GM12878 (cell line): Measurements from ENCODE around the gene CLCN2. TPM values are rescaled to one million over a fixed set of nuclear protein-coding genes. Genes with fewer than 3 reads are reported as not detected.
A peak's percentile ranks its signal among the peaks of the same experiment; 100 is the strongest.

Source experiments
- ATAC-seq: fragments of 200-7000 bp; cut with Tn5 transposase; 3 replicates; pipeline ENCODE4 v1.9.1; 2020; ENCODE audit warnings: mild to moderate bottlenecking, moderate library complexity
- BruUV-seq: library from RNA; stranded (reverse); fragments of 400-500 nt; replicated peaks from 2 replicates; lab custom pipeline; 2021; lab: Mats Ljungman, UMichigan
- CTCF ChIA-PET: fragments of 300-600 bp; sonication (Branson Sonifier 250); formaldehyde crosslinking; extraction: SDS; loops from one replicate; lab custom pipeline; 2021; ENCODE audit warnings: inconsistent platforms; lab: Yijun Ruan, JAX
- POLR2A ChIA-PET: fragments of 350-600 bp; formaldehyde crosslinking; extraction: SDS; loops from one replicate; lab custom pipeline; 2021; ENCODE audit warnings: inconsistent platforms; lab: Charles Lee
- RAD21 ChIA-PET: fragments of 300-600 bp; sonication (Branson Sonifier 250); formaldehyde crosslinking; loops from one replicate; lab custom pipeline; 2023; ENCODE audit warnings: antibody characterized with exemption; ENCODE audit not compliant: unreplicated experiment; lab: Charles Lee
- SMC1A ChIA-PET: fragments of 300-600 bp; sonication (Branson Sonifier 250); formaldehyde crosslinking; loops from one replicate; lab custom pipeline; 2023; ENCODE audit not compliant: unreplicated experiment, uncharacterized antibody; lab: Charles Lee
- DNase-seq: peaks from one replicate; pipeline ENCODE4 v3.0.0-alpha.2; 2011; ENCODE audit warnings: low read depth, low spot score
- FAIRE-seq: peaks from 3 replicates; lab custom pipeline; 2011; peaks lifted over from hg19 to GRCh38; lab: Jason Lieb, UNC
- H2AFZ ChIP-seq: 2 replicates; pipeline ENCODE4 v1.6.0; 2011; ENCODE audit warnings: low read depth, low read length, control low read depth; ENCODE audit not compliant: control insufficient read depth
- H3K27ac ChIP-seq: 2 replicates; pipeline ENCODE4 v1.5.1; 2011; ENCODE audit warnings: control low read depth; ENCODE audit not compliant: control insufficient read depth, insufficient read depth
- H3K27me3 ChIP-seq, 2 experiments: replicated peaks in 1 of 2; 2 replicates each; pipeline versions ENCODE4 v1.6.0 to v1.6.1; 2011; ENCODE audit warnings: low read length in 1 of 2; ENCODE audit not compliant: control insufficient read depth in 2 of 2, insufficient read depth in 2 of 2
- H3K36me3 ChIP-seq, 2 experiments: 2 replicates each; pipeline ENCODE4 v1.5.1; 2011; ENCODE audit warnings: low read length in 1 of 2; ENCODE audit not compliant: control insufficient read depth in 2 of 2, insufficient read depth in 2 of 2
- H3K4me1 ChIP-seq: 2 replicates; pipeline ENCODE4 v1.6.1; 2011; ENCODE audit warnings: mild to moderate bottlenecking, low read length, moderate library complexity, mixed read lengths; ENCODE audit not compliant: control insufficient read depth, insufficient read depth
- H3K4me2 ChIP-seq: 2 replicates; pipeline ENCODE4 v1.6.0; 2011; ENCODE audit warnings: control low read depth; ENCODE audit not compliant: control insufficient read depth, insufficient read depth
- H3K4me3 ChIP-seq: fragments of 200-600 bp; sonication (generic); 2 replicates; pipeline ENCODE4 v1.5.1; 2016
- H3K79me2 ChIP-seq: 2 replicates; pipeline ENCODE4 v1.6.0; 2011; ENCODE audit warnings: low read length; ENCODE audit not compliant: control insufficient read depth, insufficient read depth
- H3K9ac ChIP-seq: 2 replicates; pipeline ENCODE4 v1.8.0; 2011; ENCODE audit warnings: low read length, control low read depth, mixed read lengths; ENCODE audit not compliant: control insufficient read depth, insufficient read depth
- H3K9me3 ChIP-seq: replicated peaks from 3 replicates; pipeline ENCODE4 v1.5.1; 2011; ENCODE audit warnings: mild to moderate bottlenecking, low read length; ENCODE audit not compliant: control insufficient read depth, insufficient read depth
- H4K20me1 ChIP-seq: 2 replicates; pipeline ENCODE4 v1.6.0; 2011; ENCODE audit not compliant: control insufficient read depth, insufficient read depth
- CHD1 ChIP-seq: IDR thresholded peaks from 2 replicates; pipeline ENCODE4 v1.6.1; 2012; ENCODE audit warnings: low read depth, low read length, improper control_type of control experiment
- CTCF ChIP-seq, 3 experiments: IDR thresholded peaks in 2 of 3; conservative IDR thresholded peaks in 1 of 3; 2 replicates each; pipeline ENCODE4 v1.5.1; 2011; ENCODE audit warnings: low read depth in 3 of 3, low read length in 3 of 3, mild to moderate bottlenecking in 3 of 3, control low read depth in 2 of 3, moderate library complexity in 2 of 3, inconsistent platforms in 1 of 3, mixed read lengths in 1 of 3; ENCODE audit not compliant: control insufficient read depth in 2 of 3, insufficient read depth in 1 of 3; ENCODE audit errors: extremely low read depth in 1 of 3
- RAD21 ChIP-seq: IDR thresholded peaks from 2 replicates; pipeline ENCODE4 v1.6.1; 2011; ENCODE audit warnings: mild to moderate bottlenecking, low read depth, low read length, moderate library complexity; ENCODE audit not compliant: insufficient read depth
- WGBS: methylation state at CpG from one replicate; pipeline ENCODE4 v1.1.6; 2016; ENCODE audit warnings: low lambda C conversion rate; ENCODE audit not compliant: insufficient replicate concordance, insufficient coverage; ENCODE audit errors: missing lambda C conversion rate; 5-methylcytosine and 5-hydroxymethylcytosine counted together
- in situ Hi-C: fragments of 300-500 bp; cut with MboI; formaldehyde crosslinking; loops from 9 replicates; pipeline ENCODE4 v1.14.3; 2018; ENCODE audit warnings: mixed read lengths
- intact Hi-C: fragments of 100-400 bp; cut with micrococcal nuclease; formaldehyde crosslinking; loops from one replicate; pipeline ENCODE4 v1.14.2; 2022; ENCODE audit not compliant: unreplicated experiment
- polyA plus RNA-seq, 11 experiments: library from polyadenylated mRNA; depleted of rRNA in 4 of 11; unstranded in 6 of 11; stranded (reverse) in 5 of 11; fragments of >200 nt; fragmentation: Nextera tagmentation in 4 of 11; fragmentation: Illumina TruSeq in 1 of 11; extraction: Ambion mirVana in 4 of 11; extraction: Trizol in 1 of 11; gene quantifications; 1 replicate in 1 of 11; 2 replicates in 10 of 11; pipeline versions ENCODE4 v1.2.1 to v1.2.3, GENCODE V29; 2011 to 2016; ENCODE audit warnings: inconsistent platforms in 2 of 11, missing spikeins in 2 of 11, low read depth in 1 of 11
- total RNA-seq, 4 experiments: library from RNA; depleted of rRNA in 3 of 4; stranded (reverse); fragments of >200 nt in 3 of 4; fragmentation: Illumina TruSeq in 1 of 4; extraction: Trizol in 1 of 4; gene quantifications; 2 replicates each; pipeline versions ENCODE4 v1.2.1 to v1.2.3, GENCODE V29; 2013 to 2021
- TF ChIP-seq, protein P1 (sequence below): IDR thresholded peaks from 2 replicates; pipeline ENCODE4 v1.6.1; 2012; ENCODE audit warnings: low read depth, low read length, improper control_type of control experiment

The CLCN2 gene
- total and polyA plus RNA-seq, 10 of the 15 experiments (the other 5 are each of a cell fraction or from before 2014, with no cell fraction given), result 0.13 to 2.6 (median 0.85) TPM; not detected in 1

DNA sequence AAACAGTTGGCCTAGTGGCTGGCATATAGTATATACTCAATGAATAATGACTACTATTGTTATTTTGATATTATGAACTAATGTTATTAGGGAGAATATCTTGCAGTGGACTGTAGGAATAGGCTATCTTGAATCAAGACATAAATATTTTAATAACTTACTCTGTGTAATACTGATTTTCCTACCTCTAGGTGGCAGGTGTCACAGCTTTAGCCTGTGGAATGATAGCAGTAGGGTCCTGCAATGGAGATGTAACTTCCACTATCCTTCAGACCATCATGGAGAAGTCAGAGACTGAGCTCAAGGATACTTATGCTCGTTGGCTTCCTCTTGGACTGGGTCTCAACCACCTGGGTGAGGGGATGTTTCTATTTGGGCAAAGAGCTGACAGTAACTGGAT is 55.8 kb downstream of the CLCN2 start:
- Histone ChIP-seq H3K79me2 (peaks cover 5% of the 10 kb centered on the region), H3K4me1 (no peaks in the 10 kb centered on the region), H4K20me1 (no peaks in the 10 kb centered on the region)
- TF ChIP-seq RAD21 (0 out of 2 replicates have a peak, but pooled peaks have one; percentile 10), CTCF (IDR thresholded peaks at IDR 0.05 in 2 of 3, conservative IDR thresholded peaks at IDR 0.05 in 1 of 3; ENCODE audit: control insufficient read depth in 2 of 3, extremely low read depth in 1 of 3, insufficient read depth in 1 of 3, low read depth in 3 of 3, low read length in 3 of 3) (peak; percentile 22 to 40 (median 23); a peak in 4 of 6 replicates), CHD1 (no peak)
- TF ChIP-seq, protein P1, sequence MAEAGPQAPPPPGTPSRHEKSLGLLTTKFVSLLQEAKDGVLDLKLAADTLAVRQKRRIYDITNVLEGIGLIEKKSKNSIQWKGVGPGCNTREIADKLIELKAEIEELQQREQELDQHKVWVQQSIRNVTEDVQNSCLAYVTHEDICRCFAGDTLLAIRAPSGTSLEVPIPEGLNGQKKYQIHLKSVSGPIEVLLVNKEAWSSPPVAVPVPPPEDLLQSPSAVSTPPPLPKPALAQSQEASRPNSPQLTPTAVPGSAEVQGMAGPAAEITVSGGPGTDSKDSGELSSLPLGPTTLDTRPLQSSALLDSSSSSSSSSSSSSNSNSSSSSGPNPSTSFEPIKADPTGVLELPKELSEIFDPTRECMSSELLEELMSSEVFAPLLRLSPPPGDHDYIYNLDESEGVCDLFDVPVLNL, result no peak
- TF ChIP-seq, all 136 proteins: peak for 2
- peak; percentile 85 for ATAC-seq
- no peaks in the 10 kb centered on the region for H3K27me3 ChIP-seq
- no TSS peak for BruUV-seq
- in situ Hi-C loops, result no loop called here
- no peak overlapping the region for H3K4me2 ChIP-seq
- 100% methylated on average over 1 of the region's 1 CpG for WGBS
- H3K9me3 ChIP-seq, result no peaks in the 10 kb centered on the region
- no peak overlapping the region for H2AFZ ChIP-seq
- H3K27ac ChIP-seq, result no peak overlapping the region
- ChIA-PET CTCF (interaction anchor here (0.7 to 1.2 kb wide), 3 partner anchors 13 to 208 kb away, joined by 3 to 4 read pairs (median 4); no protein-coding TSS in a partner anchor), POLR2A (no interaction called here), RAD21 (no interaction called here), SMC1A (no interaction called here)
- no peak for DNase-seq
- FAIRE-seq, result peak; percentile 31
- peaks cover 30 to 32% of the 10 kb centered on the region in 2 experiments for H3K36me3 ChIP-seq
- H3K4me3 ChIP-seq, result no peak overlapping the region
- no peak overlapping the region for H3K9ac ChIP-seq
- intact Hi-C loops, result no loop called here
